Heart left ventricle (tissue), 13 donors: ENCODE results near the gene HS3ST2.
"Not testable (repeated sequence)": the region's sequence is repeated elsewhere in the genome, so short reads cannot be mapped to it uniquely, and the experiment has no call there.

Source experiments
- CTCF ChIP-seq, 12 donors: fragments of 200-600 bp; sonication (generic) in 4 of 12; IDR thresholded peaks; one replicate each; pipeline versions ENCODE4 v1.5.0 to v1.8.0; 2018 to 2022; ENCODE audit warnings: antibody characterized with exemption in 12 of 12, mild to moderate bottlenecking in 5 of 12
- POLR2A ChIP-seq, 2 donors: fragments of 450-650 bp; IDR thresholded peaks; one replicate each; pipeline ENCODE4 v1.6.1; 2017; ENCODE audit warnings: antibody characterized with exemption in 2 of 2, mild to moderate bottlenecking in 2 of 2, moderate library complexity in 2 of 2
- donor health status: ischemic (EF 13 %, LVEDD 7.1; RV severe dilation, severe dysfunction).
- donor health status: DM: no; HTN: yes; CAD: no.
- donor health status: DM: no; HTN: no; CAD: no.
- donor health status: ischemic (EF 25% LVEDD 6.9; RV normal size, moderate dysfunction).
- donor health status: ischemic (EF 25% LVEDD 5.7; RV mildly dilated, moderate dysfunction).
- donor health status: ischemic (EF 35%, LVEDD 5.7; RV mildly dilated, moderate dysfunction).
- donor health status: nonischemic (EF 11% LVEDD 7.7; RV severe dilation, severe dysfunction).
- donor health status: DM: yes; HTN: yes; CAD: no.
- donor health status: PGD.
- donor health status: ischemic (EF 29% LVEDD 5.4; RV normal size, mild dysfunction).
- donor health status: nonischemic (EF 23%, LVEDD 6.1; RV moderate dilation, normal function).

- not testable (repeated sequence) for TF ChIP-seq CTCF, POLR2A (IDR thresholded peaks at IDR 0.05)
These were observed 125.9 kb downstream of the HS3ST2 start for GRCh38 chr16:22939744-22940363.
